OCI-LY1 (cell line): ENCODE data around the gene POLR2F.

ENCODE experiments used
- EZH2 ChIP-seq: fragments of 200-600 bp; sonication (generic), shearing (Covaris generic); IDR thresholded peaks from 2 replicates; pipeline ENCODE4 v1.8.0; 2017; ENCODE audit warnings: borderline replicate concordance, mixed run types, mild to moderate bottlenecking, antibody characterized with exemption, low read length, moderate library complexity, mixed read lengths
- TF ChIP-seq, protein P1 (sequence below): fragments of 200-600 bp; sonication (generic), shearing (Covaris generic); IDR thresholded peaks from 2 replicates; pipeline ENCODE4 v1.5.1; 2017; ENCODE audit warnings: mild to moderate bottlenecking, antibody characterized with exemption, low read length, moderate library complexity, mixed read lengths

DNA sequence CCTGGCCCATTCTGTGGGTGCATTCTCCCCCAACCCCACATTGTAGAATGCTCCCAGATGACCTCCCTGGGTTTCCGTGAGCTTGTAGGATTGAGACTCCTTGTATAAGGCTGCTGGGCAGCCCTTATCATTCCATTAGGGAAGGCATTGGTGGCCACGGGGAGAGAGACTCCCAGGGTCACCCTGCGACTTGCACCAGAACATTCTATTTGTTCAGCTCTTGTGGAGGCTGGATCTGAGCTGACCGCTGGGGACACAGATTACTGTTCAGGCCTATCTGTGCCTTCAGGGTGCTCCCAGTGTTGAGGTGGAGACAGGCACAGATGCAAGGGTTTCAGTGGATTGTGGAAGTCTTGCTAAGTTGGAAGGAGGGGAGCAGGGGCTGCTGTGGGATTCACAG lies 29.6 kb upstream of the POLR2F start:
- TF ChIP-seq, protein P1, sequence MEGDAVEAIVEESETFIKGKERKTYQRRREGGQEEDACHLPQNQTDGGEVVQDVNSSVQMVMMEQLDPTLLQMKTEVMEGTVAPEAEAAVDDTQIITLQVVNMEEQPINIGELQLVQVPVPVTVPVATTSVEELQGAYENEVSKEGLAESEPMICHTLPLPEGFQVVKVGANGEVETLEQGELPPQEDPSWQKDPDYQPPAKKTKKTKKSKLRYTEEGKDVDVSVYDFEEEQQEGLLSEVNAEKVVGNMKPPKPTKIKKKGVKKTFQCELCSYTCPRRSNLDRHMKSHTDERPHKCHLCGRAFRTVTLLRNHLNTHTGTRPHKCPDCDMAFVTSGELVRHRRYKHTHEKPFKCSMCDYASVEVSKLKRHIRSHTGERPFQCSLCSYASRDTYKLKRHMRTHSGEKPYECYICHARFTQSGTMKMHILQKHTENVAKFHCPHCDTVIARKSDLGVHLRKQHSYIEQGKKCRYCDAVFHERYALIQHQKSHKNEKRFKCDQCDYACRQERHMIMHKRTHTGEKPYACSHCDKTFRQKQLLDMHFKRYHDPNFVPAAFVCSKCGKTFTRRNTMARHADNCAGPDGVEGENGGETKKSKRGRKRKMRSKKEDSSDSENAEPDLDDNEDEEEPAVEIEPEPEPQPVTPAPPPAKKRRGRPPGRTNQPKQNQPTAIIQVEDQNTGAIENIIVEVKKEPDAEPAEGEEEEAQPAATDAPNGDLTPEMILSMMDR = no peak
- no peak for TF ChIP-seq EZH2
